IMR-90 (cell line): ENCODE results near the gene FTSJ3. TPM values are rescaled to one million over a fixed set of nuclear protein-coding genes. Genes with fewer than 3 reads are reported as not detected.
A peak's percentile ranks its signal among the peaks of the same experiment; 100 is the strongest.
"Not testable (repeated sequence)": the region's sequence is repeated elsewhere in the genome, so short reads cannot be mapped to it uniquely, and the experiment has no call there.

Source experiments
- ATAC-seq: fragments of 200-7000 bp; cut with Tn5 transposase; 2 replicates; pipeline ENCODE4 v1.9.1; 2020; ENCODE audit warnings: low read depth, mild to moderate bottlenecking, moderate library complexity
- BruUV-seq: library from RNA; stranded (reverse); fragments of 400-500 nt; replicated peaks from 2 replicates; lab custom pipeline; 2021; lab: Mats Ljungman, UMichigan
- CTCF ChIA-PET: fragments of 300-600 bp; formaldehyde crosslinking; extraction: SDS; loops from one replicate; lab custom pipeline; 2021; ENCODE audit warnings: antibody characterized with exemption; lab: Yijun Ruan, JAX
- POLR2A ChIA-PET: fragments of 300-600 bp; sonication (Branson Sonifier 250); formaldehyde crosslinking; loops from one replicate; lab custom pipeline; 2022; ENCODE audit warnings: antibody characterized with exemption; ENCODE audit not compliant: unreplicated experiment; lab: Charles Lee
- DNase-seq: peaks from one replicate; pipeline ENCODE4 v3.0.0; 2013
- H2AFZ ChIP-seq: replicated peaks from 2 replicates; pipeline ENCODE3; 2013; ENCODE audit warnings: low read length, mild to moderate bottlenecking; ENCODE audit not compliant: poor library complexity
- H2AK5ac ChIP-seq: 2 replicates; pipeline ENCODE4 v1.6.1; 2013; ENCODE audit warnings: low read depth, low read length, inconsistent platforms
- H2AK9ac ChIP-seq: replicated peaks from 2 replicates; pipeline ENCODE3; 2013; ENCODE audit warnings: mild to moderate bottlenecking, low read depth, low read length, moderate library complexity; ENCODE audit not compliant: poor library complexity
- H2BK120ac ChIP-seq: 2 replicates; pipeline ENCODE4 v1.6.1; 2013; ENCODE audit warnings: low read depth, low read length, inconsistent platforms
- H2BK15ac ChIP-seq: 3 replicates; pipeline ENCODE4 v1.6.1; 2013; ENCODE audit warnings: low read depth, low read length, inconsistent platforms
- H2BK20ac ChIP-seq: 2 replicates; pipeline ENCODE4 v1.6.1; 2013; ENCODE audit warnings: low read depth, mild to moderate bottlenecking, inconsistent platforms, low read length, moderate library complexity
- H2BK5ac ChIP-seq: 2 replicates; pipeline ENCODE4 v1.6.1; 2013; ENCODE audit warnings: mild to moderate bottlenecking, low read depth, low read length, inconsistent platforms; ENCODE audit not compliant: poor library complexity, severe bottlenecking
- H3K14ac ChIP-seq: replicated peaks from 2 replicates; pipeline ENCODE4 v1.6.1; 2013; ENCODE audit warnings: low read depth, low read length, inconsistent platforms
- H3K18ac ChIP-seq: 2 replicates; pipeline ENCODE4 v1.6.1; 2013; ENCODE audit warnings: low read depth, low read length, control low read depth
- H3K23ac ChIP-seq: 2 replicates; pipeline ENCODE4 v1.6.1; 2013; ENCODE audit warnings: low read depth, low read length, inconsistent platforms
- H3K27ac ChIP-seq: 2 replicates; pipeline ENCODE4 v1.5.1; 2013; ENCODE audit warnings: mild to moderate bottlenecking, control low read depth, low read length; ENCODE audit not compliant: insufficient read depth
- H3K27me3 ChIP-seq: 2 replicates; pipeline ENCODE4 v1.6.1; 2013; ENCODE audit warnings: low read length; ENCODE audit not compliant: control insufficient read depth, insufficient read depth
- H3K36me3 ChIP-seq: 2 replicates; pipeline ENCODE4 v1.6.1; 2013; ENCODE audit warnings: low read length, mixed read lengths; ENCODE audit not compliant: control insufficient read depth, insufficient read depth
- H3K4ac ChIP-seq: 2 replicates; pipeline ENCODE4 v1.6.1; 2013; ENCODE audit warnings: low read depth, low read length, inconsistent platforms
- H3K4me1 ChIP-seq: 2 replicates; pipeline ENCODE4 v1.6.1; 2013; ENCODE audit warnings: low read length, mixed read lengths; ENCODE audit not compliant: control insufficient read depth, insufficient read depth
- H3K4me2 ChIP-seq: 2 replicates; pipeline ENCODE4 v1.6.1; 2013; ENCODE audit warnings: low read depth, mild to moderate bottlenecking, control low read depth, low read length, moderate library complexity
- H3K4me3 ChIP-seq: 2 replicates; pipeline ENCODE4 v1.5.1; 2013; ENCODE audit warnings: low read depth, mild to moderate bottlenecking, control low read depth, low read length, moderate library complexity; ENCODE audit not compliant: insufficient read depth
- H3K56ac ChIP-seq: 2 replicates; pipeline ENCODE4 v1.6.1; 2013; ENCODE audit warnings: low read length, inconsistent platforms; ENCODE audit not compliant: insufficient read depth; ENCODE audit errors: extremely low read depth
- H3K79me1 ChIP-seq, 2 experiments: 2 replicates each; pipeline ENCODE4 v1.6.1; 2013; ENCODE audit warnings: low read length in 2 of 2, inconsistent platforms in 1 of 2, low read depth in 1 of 2
- H3K9ac ChIP-seq: 2 replicates; pipeline ENCODE4 v1.6.1; 2013; ENCODE audit warnings: low read depth, low read length, control low read depth
- H3K9me1 ChIP-seq: 2 replicates; pipeline ENCODE4 v1.6.1; 2013; ENCODE audit warnings: low read length, inconsistent platforms; ENCODE audit not compliant: insufficient read depth
- H3K9me3 ChIP-seq: 2 replicates; pipeline ENCODE4 v1.6.1; 2013; ENCODE audit warnings: low read length; ENCODE audit not compliant: control insufficient read depth, insufficient read depth
- H4K20me1 ChIP-seq: 2 replicates; pipeline ENCODE4 v1.6.1; 2013; ENCODE audit warnings: low read length, inconsistent platforms; ENCODE audit not compliant: insufficient read depth
- H4K5ac ChIP-seq: 2 replicates; pipeline ENCODE4 v1.6.1; 2013; ENCODE audit warnings: mild to moderate bottlenecking, low read depth, low read length, control low read depth
- H4K8ac ChIP-seq, 2 experiments: 2 replicates each; pipeline ENCODE4 v1.6.1; 2013; ENCODE audit warnings: low read depth in 2 of 2, low read length in 2 of 2, control low read depth in 1 of 2, inconsistent platforms in 1 of 2
- H4K91ac ChIP-seq: 2 replicates; pipeline ENCODE4 v1.6.1; 2013; ENCODE audit warnings: low read depth, low read length, inconsistent platforms; ENCODE audit not compliant: insufficient read depth
- WGBS, 2 experiments: methylation state at CpG; one replicate each; pipeline versions ENCODE4 v1.1.5 to v1.1.7; 2013; ENCODE audit warnings: missing lambda C conversion rate in 2 of 2; ENCODE audit not compliant: insufficient read length in 1 of 2; ENCODE audit errors: extremely low coverage in 2 of 2; 5-methylcytosine and 5-hydroxymethylcytosine counted together
- dilution Hi-C: fragments of 300-500 bp; cut with HindIII; formaldehyde crosslinking; loops from one replicate; pipeline ENCODE4 v1.14.3; 2018; ENCODE audit warnings: low sequenced_read_pairs; ENCODE audit not compliant: unreplicated experiment
- in situ Hi-C: fragments of 300-500 bp; cut with MboI; formaldehyde crosslinking; loops from 3 replicates; pipeline ENCODE4 v1.14.3; 2019; ENCODE audit warnings: low sequenced_read_pairs, inconsistent platforms, mixed read lengths
- intact Hi-C: fragments of 100-400 bp; cut with micrococcal nuclease; formaldehyde crosslinking; loops from 2 replicates; pipeline ENCODE4 v1.10.0; 2022
- polyA plus RNA-seq, 3 experiments: library from polyadenylated mRNA; depleted of rRNA; stranded (reverse); fragments of >200 nt; gene quantifications; 2 replicates each; pipeline ENCODE4 v1.2.3, GENCODE V29; 2012; ENCODE audit warnings: low replicate concordance in 1 of 3
- total RNA-seq: library from RNA; depleted of rRNA; stranded (reverse); fragments of >200 nt; gene quantifications from 2 replicates; pipeline ENCODE4 v1.2.3, GENCODE V29; 2012

FTSJ3 gene
- total and polyA plus RNA-seq, 2 of the 4 experiments (the other 2 are of a cell fraction): 51.3 to 68.1 TPM

DNA sequence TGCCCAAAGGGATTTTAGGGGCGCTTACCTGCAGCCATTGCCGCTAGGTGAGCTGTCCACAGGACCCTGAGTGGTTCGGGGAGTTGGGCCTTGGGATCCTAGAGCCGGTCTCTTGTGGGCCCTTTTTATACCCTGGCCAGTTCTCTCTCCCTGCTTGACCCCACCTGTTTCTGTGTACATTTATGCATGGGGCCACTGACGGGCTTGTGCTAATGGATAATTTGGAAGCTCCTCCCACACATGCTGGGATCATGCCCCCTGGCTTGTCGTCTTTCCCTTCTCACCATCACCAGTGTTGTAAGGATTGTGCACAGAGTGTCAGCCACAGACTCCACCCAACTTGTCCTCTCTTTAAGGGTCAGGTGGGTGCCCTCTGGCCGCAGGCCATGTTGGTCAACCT, 46.1 kb upstream of the FTSJ3 start, which contains the start of gene CSH2:
TSS of gene CSH2 (minus strand) at position 101 of the 400 bp plus-strand sequence. CDS start at position 38, 63 bp downstream.
- H2AK9ac ChIP-seq, H3K4me2 ChIP-seq, H3K36me3 ChIP-seq, in situ Hi-C loops, H2BK120ac ChIP-seq, H3K4me1 ChIP-seq, CTCF ChIA-PET, ATAC-seq, BruUV-seq, H3K14ac ChIP-seq, H4K91ac ChIP-seq, H3K9ac ChIP-seq, H3K56ac ChIP-seq, dilution Hi-C loops, H3K4ac ChIP-seq, H3K27ac ChIP-seq, H2AFZ ChIP-seq, H3K9me3 ChIP-seq, H4K20me1 ChIP-seq, intact Hi-C loops, POLR2A ChIA-PET, H2AK5ac ChIP-seq, H4K8ac ChIP-seq, H2BK5ac ChIP-seq, H2BK20ac ChIP-seq, H3K9me1 ChIP-seq, H2BK15ac ChIP-seq, DNase-seq, H3K23ac ChIP-seq, H3K4me3 ChIP-seq, H4K5ac ChIP-seq, H3K18ac ChIP-seq, H3K79me1 ChIP-seq: not testable (repeated sequence)
- no CpG with 5 or more reads among the region's 7 CpGs for WGBS, 2 experiments
- peaks cover 14% of the 10 kb centered on the region for H3K27me3 ChIP-seq

DNA sequence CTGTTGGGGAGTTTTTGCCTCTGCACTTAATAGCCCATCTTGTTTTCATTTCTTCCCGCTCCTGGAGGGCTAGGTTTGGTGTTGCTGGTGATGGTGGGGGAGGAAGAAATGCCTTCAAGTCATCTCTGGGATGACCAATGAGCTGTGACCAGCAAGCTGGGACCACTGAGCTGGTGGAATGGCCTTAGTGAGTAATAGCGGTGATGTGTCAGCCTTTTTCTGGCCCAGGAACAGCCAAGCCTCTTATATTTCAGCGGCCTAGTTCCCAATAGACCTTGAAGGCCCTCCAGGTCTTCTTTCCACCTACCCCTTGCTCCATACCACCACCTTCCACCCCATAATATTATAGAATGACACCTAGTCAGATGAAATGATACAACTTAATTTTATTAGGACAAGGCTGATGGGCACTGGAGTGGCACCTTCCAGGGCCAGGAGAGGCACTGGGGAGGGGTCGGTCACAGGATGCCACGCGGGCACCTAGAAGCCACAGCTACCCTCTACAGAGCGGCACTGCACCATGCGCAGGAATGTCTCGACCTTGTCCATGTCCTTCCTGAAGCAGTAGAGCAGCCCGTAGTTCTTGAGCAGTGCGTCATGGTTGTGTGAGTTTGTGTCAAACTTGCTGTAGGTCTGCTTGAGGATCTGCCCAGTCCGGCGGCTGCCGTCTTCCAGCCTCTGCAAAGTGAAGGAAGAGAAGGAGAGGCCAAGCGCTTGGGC, 44.3 kb upstream of the FTSJ3 start:
- dilution Hi-C loops, H3K23ac ChIP-seq, H2BK15ac ChIP-seq, H3K4me3 ChIP-seq, BruUV-seq, H3K14ac ChIP-seq, CTCF ChIA-PET, H3K4me2 ChIP-seq, H2BK20ac ChIP-seq, H4K20me1 ChIP-seq, H4K8ac ChIP-seq, H4K91ac ChIP-seq, H3K4ac ChIP-seq, H2BK120ac ChIP-seq, H4K5ac ChIP-seq, H2AK5ac ChIP-seq, H3K4me1 ChIP-seq, H3K79me1 ChIP-seq, H3K27ac ChIP-seq, H3K56ac ChIP-seq, H2AFZ ChIP-seq, H3K36me3 ChIP-seq, H3K18ac ChIP-seq, H3K9ac ChIP-seq, ATAC-seq, H3K9me1 ChIP-seq, H2BK5ac ChIP-seq, intact Hi-C loops, POLR2A ChIA-PET, H3K9me3 ChIP-seq, H2AK9ac ChIP-seq, in situ Hi-C loops: not testable (repeated sequence)
- H3K27me3 ChIP-seq: peaks cover 10% of the 10 kb centered on the region
- no CpG with 5 or more reads among the region's 15 CpGs for WGBS, 2 experiments
- DNase-seq: peak; percentile 23
